HepG2 (cell line): ENCODE data around the gene CDC123. TPM values are rescaled to one million over a fixed set of nuclear protein-coding genes. Genes with fewer than 3 reads are reported as not detected.

Experiments
- ARID2 ChIP-seq: sonication (generic); formaldehyde crosslinking; IDR thresholded peaks from 2 replicates; pipeline ENCODE4 v1.8.1; 2022; ENCODE audit warnings: mild to moderate bottlenecking, missing genetic modification reagents, borderline replicate concordance
- KLF9 ChIP-seq: IDR thresholded peaks from 2 replicates; pipeline ENCODE4 v1.6.1; 2016; ENCODE audit warnings: low read depth
- MAFF ChIP-seq: IDR thresholded peaks from 2 replicates; pipeline ENCODE4 v1.6.1; 2011; ENCODE audit warnings: low read depth, low read length, improper control_type of control experiment
- MAFK ChIP-seq, 2 experiments: IDR thresholded peaks in 1 of 2; conservative IDR thresholded peaks in 1 of 2; 2 replicates each; pipeline ENCODE4 v1.6.1; 2011; ENCODE audit warnings: improper control_type of control experiment in 2 of 2, low read length in 2 of 2
- MTA1 ChIP-seq: sonication (generic); formaldehyde crosslinking; IDR thresholded peaks from 2 replicates; pipeline ENCODE4 v1.4.0; 2020; ENCODE audit warnings: missing genetic modification reagents, mild to moderate bottlenecking, borderline replicate concordance
- RAD21 ChIP-seq: fragments of 450-650 bp; formaldehyde crosslinking; IDR thresholded peaks from 2 replicates; pipeline ENCODE4 v1.5.0; 2020; ENCODE audit warnings: mild to moderate bottlenecking
- SP140L ChIP-seq: sonication (generic); formaldehyde crosslinking; IDR thresholded peaks from 2 replicates; pipeline ENCODE4 v1.4.0; 2020; ENCODE audit warnings: missing genetic modification reagents, borderline replicate concordance
- STAG1 ChIP-seq: sonication (generic); formaldehyde crosslinking; IDR thresholded peaks from 2 replicates; pipeline ENCODE4 v1.4.0; 2020; ENCODE audit warnings: missing genetic modification reagents
- TOPORS ChIP-seq: sonication (generic); formaldehyde crosslinking; IDR thresholded peaks from 2 replicates; pipeline ENCODE4 v1.8.0; 2023; ENCODE audit warnings: mild to moderate bottlenecking, missing genetic modification reagents
- ZNF274 ChIP-seq: sonication (generic); formaldehyde crosslinking; IDR thresholded peaks from 2 replicates; pipeline ENCODE4 v1.5.1; 2020; ENCODE audit warnings: mild to moderate bottlenecking, missing genetic modification reagents
- ZNF484 ChIP-seq: sonication (generic); formaldehyde crosslinking; IDR thresholded peaks from 2 replicates; pipeline ENCODE4 v1.5.1; 2020; ENCODE audit warnings: mild to moderate bottlenecking, low read depth, missing genetic modification reagents, borderline replicate concordance
- ZNF75D ChIP-seq: sonication (generic); formaldehyde crosslinking; IDR thresholded peaks from 2 replicates; pipeline ENCODE4 v1.8.1; 2023; ENCODE audit warnings: missing genetic modification reagents, mild to moderate bottlenecking, borderline replicate concordance
- polyA plus RNA-seq, 8 experiments: library from polyadenylated mRNA; depleted of rRNA in 3 of 8; stranded (reverse) in 7 of 8; unstranded in 1 of 8; fragments of >200 nt; fragmentation: Illumina TruSeq in 4 of 8; extraction: Trizol in 4 of 8; gene quantifications; 2 replicates each; pipeline versions ENCODE4 v1.2.1 to v1.2.3, GENCODE V29; 2011 to 2016; ENCODE audit warnings: low read depth in 4 of 8, missing spikeins in 1 of 8, mixed read lengths in 1 of 8; ENCODE audit not compliant: insufficient read depth in 1 of 8
- total RNA-seq, 5 experiments: library from RNA; depleted of rRNA; stranded (reverse); fragments of >200 nt; fragmentation: Illumina TruSeq; extraction: Trizol; gene quantifications; 2 replicates each; pipeline ENCODE4 v1.2.3, GENCODE V29; 2016; ENCODE audit warnings: low read depth in 1 of 5
- TF ChIP-seq, protein P1 (sequence below): sonication (generic); formaldehyde crosslinking; IDR thresholded peaks from 2 replicates; pipeline ENCODE4; 2020; ENCODE audit warnings: missing genetic modification reagents, mild to moderate bottlenecking, borderline replicate concordance
- TF ChIP-seq, protein P2 (sequence below): sonication (generic); formaldehyde crosslinking; IDR thresholded peaks from 2 replicates; pipeline ENCODE4 v1.5.1; 2020; ENCODE audit warnings: mild to moderate bottlenecking, missing genetic modification reagents, moderate library complexity
- TF ChIP-seq, protein P3 (sequence below): sonication (generic); formaldehyde crosslinking; IDR thresholded peaks from 2 replicates; pipeline ENCODE4 v1.4.0; 2020; ENCODE audit warnings: missing genetic modification reagents
- TF ChIP-seq, protein P4 (sequence below): sonication (generic); formaldehyde crosslinking; IDR thresholded peaks from 2 replicates; pipeline ENCODE4 v1.9.0; 2022; ENCODE audit warnings: low read depth, missing genetic modification reagents

The CDC123 gene
- total and polyA plus RNA-seq, 2 of the 13 experiments (the other 11 are each of a cell fraction or from before 2014, with no cell fraction given), result 63.3 to 153 TPM

DNA sequence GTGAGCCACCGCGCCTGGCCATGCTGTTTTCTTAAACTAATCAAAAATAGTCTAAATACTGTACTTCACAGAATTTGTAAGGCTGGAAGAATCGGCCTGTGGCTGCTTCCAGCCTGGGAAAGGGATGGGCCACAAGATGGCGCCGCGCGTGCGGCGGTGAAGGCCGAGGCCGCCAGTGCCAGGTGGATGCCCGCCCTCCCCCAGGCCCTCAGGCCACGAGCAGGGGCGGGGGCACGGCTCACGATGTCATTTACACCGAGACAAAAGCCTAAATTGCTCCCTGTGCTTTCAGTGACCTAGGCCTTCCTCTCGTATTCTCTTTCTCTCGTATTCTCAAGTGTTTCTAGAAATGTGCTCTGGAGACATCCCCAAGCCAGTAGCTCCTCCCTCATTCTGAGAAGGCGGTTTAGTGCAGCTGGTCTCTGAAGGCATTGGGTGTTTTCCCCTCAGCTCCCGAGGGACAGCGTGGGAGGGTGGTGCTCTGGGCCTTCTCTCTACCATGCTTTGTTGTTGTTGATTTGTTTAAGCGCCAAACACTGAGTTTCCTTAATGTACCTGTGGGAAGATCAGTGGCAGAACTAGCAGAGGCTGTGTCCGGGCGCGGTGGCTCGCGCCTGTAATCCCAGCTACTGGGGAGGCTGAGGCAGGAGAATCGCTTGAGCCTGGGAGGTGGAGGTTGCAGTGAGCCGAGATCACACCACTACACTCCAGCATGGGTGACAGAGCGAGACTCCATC lies 68.4 kb downstream of the CDC123 start (continued):
- TF ChIP-seq ZNF75D (no peak), RAD21 (CRISPR knock-in tag) (peak; percentile 81), MAFK (conservative IDR thresholded peaks at IDR 0.05 in 1 of 2, IDR thresholded peaks at IDR 0.05 in 1 of 2; ENCODE audit: low read length in 2 of 2) (no peak), MTA1 (CRISPR knock-in tag) (no peak), MAFF (no peak), ARID2 (CRISPR knock-in tag) (no peak), ZNF274 (CRISPR knock-in tag) (no peak), SP140L (CRISPR knock-in tag) (no peak), TOPORS (no peak), STAG1 (peak; percentile 85), KLF9 (CRISPR knock-in tag) (no peak), ZNF484 (CRISPR knock-in tag) (no peak)
- TF ChIP-seq, protein P1, sequence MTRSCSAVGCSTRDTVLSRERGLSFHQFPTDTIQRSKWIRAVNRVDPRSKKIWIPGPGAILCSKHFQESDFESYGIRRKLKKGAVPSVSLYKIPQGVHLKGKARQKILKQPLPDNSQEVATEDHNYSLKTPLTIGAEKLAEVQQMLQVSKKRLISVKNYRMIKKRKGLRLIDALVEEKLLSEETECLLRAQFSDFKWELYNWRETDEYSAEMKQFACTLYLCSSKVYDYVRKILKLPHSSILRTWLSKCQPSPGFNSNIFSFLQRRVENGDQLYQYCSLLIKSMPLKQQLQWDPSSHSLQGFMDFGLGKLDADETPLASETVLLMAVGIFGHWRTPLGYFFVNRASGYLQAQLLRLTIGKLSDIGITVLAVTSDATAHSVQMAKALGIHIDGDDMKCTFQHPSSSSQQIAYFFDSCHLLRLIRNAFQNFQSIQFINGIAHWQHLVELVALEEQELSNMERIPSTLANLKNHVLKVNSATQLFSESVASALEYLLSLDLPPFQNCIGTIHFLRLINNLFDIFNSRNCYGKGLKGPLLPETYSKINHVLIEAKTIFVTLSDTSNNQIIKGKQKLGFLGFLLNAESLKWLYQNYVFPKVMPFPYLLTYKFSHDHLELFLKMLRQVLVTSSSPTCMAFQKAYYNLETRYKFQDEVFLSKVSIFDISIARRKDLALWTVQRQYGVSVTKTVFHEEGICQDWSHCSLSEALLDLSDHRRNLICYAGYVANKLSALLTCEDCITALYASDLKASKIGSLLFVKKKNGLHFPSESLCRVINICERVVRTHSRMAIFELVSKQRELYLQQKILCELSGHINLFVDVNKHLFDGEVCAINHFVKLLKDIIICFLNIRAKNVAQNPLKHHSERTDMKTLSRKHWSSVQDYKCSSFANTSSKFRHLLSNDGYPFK (CRISPR knock-in tag), result peak; percentile 25; the same call in 1 of the 2 replicates
- TF ChIP-seq, protein P2, sequence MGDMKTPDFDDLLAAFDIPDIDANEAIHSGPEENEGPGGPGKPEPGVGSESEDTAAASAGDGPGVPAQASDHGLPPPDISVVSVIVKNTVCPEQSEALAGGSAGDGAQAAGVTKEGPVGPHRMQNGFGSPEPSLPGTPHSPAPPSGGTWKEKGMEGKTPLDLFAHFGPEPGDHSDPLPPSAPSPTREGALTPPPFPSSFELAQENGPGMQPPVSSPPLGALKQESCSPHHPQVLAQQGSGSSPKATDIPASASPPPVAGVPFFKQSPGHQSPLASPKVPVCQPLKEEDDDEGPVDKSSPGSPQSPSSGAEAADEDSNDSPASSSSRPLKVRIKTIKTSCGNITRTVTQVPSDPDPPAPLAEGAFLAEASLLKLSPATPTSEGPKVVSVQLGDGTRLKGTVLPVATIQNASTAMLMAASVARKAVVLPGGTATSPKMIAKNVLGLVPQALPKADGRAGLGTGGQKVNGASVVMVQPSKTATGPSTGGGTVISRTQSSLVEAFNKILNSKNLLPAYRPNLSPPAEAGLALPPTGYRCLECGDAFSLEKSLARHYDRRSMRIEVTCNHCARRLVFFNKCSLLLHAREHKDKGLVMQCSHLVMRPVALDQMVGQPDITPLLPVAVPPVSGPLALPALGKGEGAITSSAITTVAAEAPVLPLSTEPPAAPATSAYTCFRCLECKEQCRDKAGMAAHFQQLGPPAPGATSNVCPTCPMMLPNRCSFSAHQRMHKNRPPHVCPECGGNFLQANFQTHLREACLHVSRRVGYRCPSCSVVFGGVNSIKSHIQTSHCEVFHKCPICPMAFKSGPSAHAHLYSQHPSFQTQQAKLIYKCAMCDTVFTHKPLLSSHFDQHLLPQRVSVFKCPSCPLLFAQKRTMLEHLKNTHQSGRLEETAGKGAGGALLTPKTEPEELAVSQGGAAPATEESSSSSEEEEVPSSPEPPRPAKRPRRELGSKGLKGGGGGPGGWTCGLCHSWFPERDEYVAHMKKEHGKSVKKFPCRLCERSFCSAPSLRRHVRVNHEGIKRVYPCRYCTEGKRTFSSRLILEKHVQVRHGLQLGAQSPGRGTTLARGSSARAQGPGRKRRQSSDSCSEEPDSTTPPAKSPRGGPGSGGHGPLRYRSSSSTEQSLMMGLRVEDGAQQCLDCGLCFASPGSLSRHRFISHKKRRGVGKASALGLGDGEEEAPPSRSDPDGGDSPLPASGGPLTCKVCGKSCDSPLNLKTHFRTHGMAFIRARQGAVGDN (CRISPR knock-in tag), result peak; percentile 50
- TF ChIP-seq, protein P3, sequence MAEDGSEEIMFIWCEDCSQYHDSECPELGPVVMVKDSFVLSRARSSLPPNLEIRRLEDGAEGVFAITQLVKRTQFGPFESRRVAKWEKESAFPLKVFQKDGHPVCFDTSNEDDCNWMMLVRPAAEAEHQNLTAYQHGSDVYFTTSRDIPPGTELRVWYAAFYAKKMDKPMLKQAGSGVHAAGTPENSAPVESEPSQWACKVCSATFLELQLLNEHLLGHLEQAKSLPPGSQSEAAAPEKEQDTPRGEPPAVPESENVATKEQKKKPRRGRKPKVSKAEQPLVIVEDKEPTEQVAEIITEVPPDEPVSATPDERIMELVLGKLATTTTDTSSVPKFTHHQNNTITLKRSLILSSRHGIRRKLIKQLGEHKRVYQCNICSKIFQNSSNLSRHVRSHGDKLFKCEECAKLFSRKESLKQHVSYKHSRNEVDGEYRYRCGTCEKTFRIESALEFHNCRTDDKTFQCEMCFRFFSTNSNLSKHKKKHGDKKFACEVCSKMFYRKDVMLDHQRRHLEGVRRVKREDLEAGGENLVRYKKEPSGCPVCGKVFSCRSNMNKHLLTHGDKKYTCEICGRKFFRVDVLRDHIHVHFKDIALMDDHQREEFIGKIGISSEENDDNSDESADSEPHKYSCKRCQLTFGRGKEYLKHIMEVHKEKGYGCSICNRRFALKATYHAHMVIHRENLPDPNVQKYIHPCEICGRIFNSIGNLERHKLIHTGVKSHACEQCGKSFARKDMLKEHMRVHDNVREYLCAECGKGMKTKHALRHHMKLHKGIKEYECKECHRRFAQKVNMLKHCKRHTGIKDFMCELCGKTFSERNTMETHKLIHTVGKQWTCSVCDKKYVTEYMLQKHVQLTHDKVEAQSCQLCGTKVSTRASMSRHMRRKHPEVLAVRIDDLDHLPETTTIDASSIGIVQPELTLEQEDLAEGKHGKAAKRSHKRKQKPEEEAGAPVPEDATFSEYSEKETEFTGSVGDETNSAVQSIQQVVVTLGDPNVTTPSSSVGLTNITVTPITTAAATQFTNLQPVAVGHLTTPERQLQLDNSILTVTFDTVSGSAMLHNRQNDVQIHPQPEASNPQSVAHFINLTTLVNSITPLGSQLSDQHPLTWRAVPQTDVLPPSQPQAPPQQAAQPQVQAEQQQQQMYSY (CRISPR knock-in tag), result no peak
- TF ChIP-seq, protein P4, sequence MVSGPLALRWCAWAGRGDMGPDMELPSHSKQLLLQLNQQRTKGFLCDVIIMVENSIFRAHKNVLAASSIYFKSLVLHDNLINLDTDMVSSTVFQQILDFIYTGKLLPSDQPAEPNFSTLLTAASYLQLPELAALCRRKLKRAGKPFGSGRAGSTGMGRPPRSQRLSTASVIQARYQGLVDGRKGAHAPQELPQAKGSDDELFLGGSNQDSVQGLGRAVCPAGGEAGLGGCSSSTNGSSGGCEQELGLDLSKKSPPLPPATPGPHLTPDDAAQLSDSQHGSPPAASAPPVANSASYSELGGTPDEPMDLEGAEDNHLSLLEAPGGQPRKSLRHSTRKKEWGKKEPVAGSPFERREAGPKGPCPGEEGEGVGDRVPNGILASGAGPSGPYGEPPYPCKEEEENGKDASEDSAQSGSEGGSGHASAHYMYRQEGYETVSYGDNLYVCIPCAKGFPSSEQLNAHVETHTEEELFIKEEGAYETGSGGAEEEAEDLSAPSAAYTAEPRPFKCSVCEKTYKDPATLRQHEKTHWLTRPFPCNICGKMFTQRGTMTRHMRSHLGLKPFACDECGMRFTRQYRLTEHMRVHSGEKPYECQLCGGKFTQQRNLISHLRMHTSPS (CRISPR knock-in tag), result 0 out of 2 replicates have a peak, but pooled peaks have one; percentile 27
